Activated effector memory CD4-positive, alpha-beta T cell treated with anti-CD3 and anti-CD28 coated beads, Interleukin-2, amount 50 U/mL, for 16 hours (primary cell): ENCODE measurements around the gene MAPK1IP1L.
"Not testable (repeated sequence)": the region's sequence is repeated elsewhere in the genome, so short reads cannot be mapped to it uniquely, and the experiment has no call there.

Experiments
- DNase-seq: peaks from one replicate; pipeline ENCODE4 v3.0.0-alpha.2; 2020

Gene MAPK1IP1L

GRCh38 chr14:55057919-55058318, 6.5 kb downstream of the MAPK1IP1L start:
- no peak for DNase-seq

GRCh38 chr14:55059333-55059732, 7.9 kb downstream of the MAPK1IP1L start:
- no peak for DNase-seq

- DNase-seq, result no peak
These were observed 11.3 kb downstream of the MAPK1IP1L start for GRCh38 chr14:55062517-55063351.

- DNase-seq, result not testable (repeated sequence)
These were observed 13.4 kb downstream of the MAPK1IP1L start for GRCh38 chr14:55064896-55065295.

GRCh38 chr14:55065411-55065810, 14.0 kb downstream of the MAPK1IP1L start:
- no peak for DNase-seq

GRCh38 chr14:55066223-55066622, 14.8 kb downstream of the MAPK1IP1L start:
- DNase-seq, result no peak

- DNase-seq, result no peak
These were observed 19.5 kb downstream of the MAPK1IP1L start for GRCh38 chr14:55070981-55071411.

- DNase-seq, result no peak
These were observed 20.6 kb downstream of the MAPK1IP1L start for GRCh38 chr14:55071870-55072640.

GRCh38 chr14:55073856-55074255, 22.4 kb downstream of the MAPK1IP1L start:
- DNase-seq, result no peak

- no peak for DNase-seq
These were observed 23.2 kb downstream of the MAPK1IP1L start for GRCh38 chr14:55074662-55075061.

GRCh38 chr14:55075628-55076175, 24.3 kb downstream of the MAPK1IP1L start:
- DNase-seq, result no peak

GRCh38 chr14:55077170-55078151, 26.0 kb downstream of the MAPK1IP1L start:
- DNase-seq, result no peak

GRCh38 chr14:55079961-55080360, 28.5 kb downstream of the MAPK1IP1L start:
- DNase-seq, result not testable (repeated sequence)

- no peak for DNase-seq
These were observed 33.1 kb downstream of the MAPK1IP1L start for GRCh38 chr14:55084401-55085059.

- no peak for DNase-seq
These were observed 33.7 kb downstream of the MAPK1IP1L start for GRCh38 chr14:55085060-55085660.

GRCh38 chr14:55086938-55087337, 35.5 kb downstream of the MAPK1IP1L start:
- no peak for DNase-seq

- no peak for DNase-seq
These were observed 36.9 kb downstream of the MAPK1IP1L start for GRCh38 chr14:55088356-55088755.

- DNase-seq, result no peak
These were observed 40.9 kb downstream of the MAPK1IP1L start for GRCh38 chr14:55092341-55092740.

- no peak for DNase-seq
These were observed 43.1 kb downstream of the MAPK1IP1L start for GRCh38 chr14:55094292-55095157.

- peak; percentile 82 for DNase-seq
These were observed 46.6 kb downstream of the MAPK1IP1L start for GRCh38 chr14:55097881-55098560.
